Activated CD4-positive, alpha-beta T cell treated with anti-CD3 and anti-CD28 coated beads, Interleukin-2, amount 50 U/mL, for 1 hour (primary cell): ENCODE data around the gene SLC25A21.
"Not testable (repeated sequence)": the region's sequence is repeated elsewhere in the genome, so short reads cannot be mapped to it uniquely, and the experiment has no call there.

Experiments
- DNase-seq: peaks from one replicate; pipeline ENCODE4 v3.0.0-alpha.2; 2020

The SLC25A21 gene

DNA sequence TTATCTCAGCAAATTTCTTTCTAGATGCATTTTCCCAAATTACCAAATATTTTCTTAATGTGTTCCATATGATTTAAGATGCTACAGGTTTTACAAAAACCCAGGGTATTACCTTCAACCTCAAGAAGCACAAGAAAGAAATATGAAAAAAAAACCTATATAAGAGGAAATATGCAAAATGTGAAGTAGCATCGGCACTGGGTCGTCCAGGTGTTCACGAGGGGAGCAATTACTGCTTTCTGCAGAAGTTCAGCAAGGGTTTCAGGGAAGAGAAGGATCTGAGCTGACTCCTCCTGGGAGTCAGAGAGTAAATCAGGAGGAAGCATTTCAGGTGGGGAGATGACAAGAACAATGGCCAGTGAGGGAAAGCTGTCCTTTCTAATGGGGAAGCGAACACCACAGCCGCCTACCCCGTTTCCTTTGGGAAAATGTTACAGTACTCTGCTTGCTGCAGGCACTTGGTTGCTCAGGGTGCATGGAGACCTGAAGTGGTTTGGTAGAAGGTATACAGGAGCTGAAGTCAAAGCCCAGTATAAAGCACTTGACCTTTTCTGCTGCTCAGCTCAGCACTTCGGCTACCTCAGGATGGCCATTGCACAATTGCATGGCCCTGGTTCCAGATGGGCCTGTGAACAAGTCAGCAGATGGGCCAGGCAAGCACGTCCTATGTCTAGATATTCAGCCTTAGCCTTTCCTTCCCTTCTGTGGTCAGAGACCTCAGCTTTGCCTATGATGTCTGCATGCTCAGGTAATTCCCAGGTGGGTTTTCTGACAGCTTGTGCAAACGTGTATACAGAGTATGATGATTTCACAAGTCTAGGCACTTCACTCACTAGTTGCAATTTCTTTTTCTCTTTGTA is 355.1 kb downstream of the SLC25A21 start:
- DNase-seq, result no peak

DNA sequence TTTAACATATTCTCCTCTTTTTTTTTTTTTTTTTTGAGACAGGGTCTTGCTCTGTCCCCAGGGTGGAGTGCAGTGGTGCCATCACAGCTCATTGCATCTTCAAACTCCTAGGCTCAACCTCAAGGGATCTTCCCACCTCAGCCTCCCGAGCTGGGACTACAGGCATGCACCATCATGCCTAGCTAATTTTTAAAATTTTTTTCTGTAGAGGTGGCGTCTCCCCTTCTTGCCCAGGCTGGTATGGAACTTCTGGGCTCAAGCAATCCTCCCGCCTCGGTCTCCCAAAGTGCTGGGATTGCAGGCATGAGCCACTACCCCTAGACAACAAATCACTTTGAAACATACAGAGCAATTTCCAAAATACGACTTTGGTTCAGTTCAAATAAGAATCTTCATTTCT is 355.9 kb downstream of the SLC25A21 start:
- DNase-seq, result no peak

DNA sequence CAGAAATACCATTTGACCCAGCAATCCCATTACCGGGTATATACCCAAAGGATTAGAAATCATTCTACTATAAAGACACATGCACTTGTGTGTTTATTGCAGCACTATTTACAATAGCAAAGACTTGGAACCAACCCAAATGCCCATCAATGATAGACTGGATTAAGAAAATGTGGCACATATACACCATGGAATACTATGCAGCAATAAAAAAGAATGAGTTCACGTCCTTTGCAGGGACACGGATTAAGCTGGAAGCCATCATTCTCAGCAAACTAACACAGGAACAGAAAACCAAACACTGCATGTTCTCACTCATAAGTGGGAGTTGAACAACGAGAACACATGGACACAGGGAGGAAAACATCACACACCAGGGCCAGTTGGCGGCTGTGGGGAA is 357.6 kb downstream of the SLC25A21 start:
- DNase-seq, result not testable (repeated sequence)

DNA sequence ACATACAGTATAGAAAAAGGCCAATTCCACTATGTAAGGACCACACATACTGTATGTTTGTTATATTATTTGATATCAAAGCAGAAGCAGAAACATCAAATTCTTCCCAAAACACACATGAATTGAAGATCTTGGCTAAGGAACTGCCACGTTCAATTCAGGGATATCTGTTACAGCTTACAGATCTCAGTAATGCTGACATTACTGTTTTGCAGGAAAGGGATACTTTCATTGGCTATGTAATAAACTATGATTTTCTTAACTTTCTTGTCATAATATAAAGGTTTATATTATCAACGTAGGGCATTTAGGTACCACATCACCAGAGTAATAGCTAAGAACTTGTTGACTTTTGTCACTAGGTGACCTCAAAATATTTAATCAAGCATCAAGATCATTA is 362.2 kb downstream of the SLC25A21 start:
- DNase-seq, result no peak

DNA sequence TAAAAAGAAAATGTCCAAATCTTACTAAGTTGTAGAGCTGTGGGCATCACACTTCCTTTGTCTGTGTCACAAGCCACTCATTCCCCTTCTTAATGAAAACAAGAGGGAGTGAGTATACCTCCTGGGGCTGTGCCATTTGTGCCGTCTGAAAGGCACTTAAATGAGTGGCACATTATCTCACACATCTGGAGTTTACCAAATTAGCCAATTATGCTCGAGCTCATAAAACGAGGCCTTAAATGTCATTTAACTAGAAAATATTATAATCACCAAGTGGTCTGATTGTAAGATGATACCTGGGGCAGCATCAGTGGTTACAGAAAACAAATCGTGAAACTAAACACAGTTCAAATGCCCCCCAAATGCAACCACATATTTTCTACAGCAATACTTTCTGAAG is 364.7 kb downstream of the SLC25A21 start:
- DNase-seq, result no peak

DNA sequence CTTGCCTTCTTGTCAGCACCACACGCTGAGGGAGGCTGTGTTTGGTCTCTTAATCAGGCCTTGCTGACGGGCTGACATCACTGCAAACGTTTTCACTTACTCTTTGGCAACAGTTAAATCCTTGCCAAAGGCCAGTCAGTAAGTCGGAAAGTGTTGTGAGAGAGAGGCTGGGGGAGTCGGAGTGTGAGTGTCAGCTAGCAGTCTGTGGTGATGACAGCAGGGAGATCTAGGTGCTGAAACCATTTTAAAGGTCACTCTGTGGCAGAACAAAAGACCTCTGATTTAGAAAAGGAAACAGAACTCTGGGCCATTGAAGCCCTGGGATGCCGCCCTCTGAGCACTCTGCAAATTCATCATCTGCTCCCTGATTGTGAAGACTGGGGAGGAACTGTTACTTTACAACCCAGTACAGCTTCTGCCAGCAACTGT is 367.3 kb downstream of the SLC25A21 start:
- DNase-seq, result no peak

DNA sequence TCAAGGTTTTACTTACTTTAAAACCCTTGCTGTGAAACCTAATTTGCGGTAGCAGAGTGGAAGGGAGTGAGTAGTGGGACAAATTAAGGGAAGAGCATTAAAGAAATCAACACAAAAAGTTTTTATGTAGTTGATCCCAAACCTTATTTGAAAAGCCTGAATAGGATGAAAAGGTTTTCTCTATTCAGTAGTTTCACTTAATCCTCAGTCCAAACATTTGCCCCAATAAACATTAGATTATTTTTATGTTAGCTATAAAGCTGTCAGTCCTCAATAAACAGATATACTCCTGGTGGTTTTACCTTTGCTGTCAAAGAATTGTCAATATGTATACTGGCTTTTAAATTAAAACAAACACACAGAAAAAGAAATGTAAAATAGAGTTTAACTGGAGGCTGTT is 374.8 kb downstream of the SLC25A21 start:
- no peak for DNase-seq

DNA sequence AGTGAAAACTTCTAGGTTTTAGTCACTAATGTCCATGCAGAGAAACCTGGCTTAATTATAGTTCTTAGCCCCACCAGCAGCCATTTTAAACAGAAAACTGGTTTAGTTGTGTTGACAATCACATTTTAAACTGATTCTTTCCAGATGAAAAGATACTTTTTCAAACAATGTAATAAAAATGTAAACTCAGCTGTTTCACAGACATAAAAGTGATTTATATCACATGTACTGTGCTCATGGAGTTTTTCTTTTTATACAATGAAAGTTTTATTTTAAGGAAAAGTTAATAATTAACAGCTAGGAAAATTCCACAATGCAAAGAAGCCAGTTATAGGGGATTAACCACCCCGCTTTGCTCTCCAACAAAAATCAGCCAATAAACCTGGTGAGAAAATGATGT is 381.0 kb downstream of the SLC25A21 start:
- DNase-seq, result no peak

DNA sequence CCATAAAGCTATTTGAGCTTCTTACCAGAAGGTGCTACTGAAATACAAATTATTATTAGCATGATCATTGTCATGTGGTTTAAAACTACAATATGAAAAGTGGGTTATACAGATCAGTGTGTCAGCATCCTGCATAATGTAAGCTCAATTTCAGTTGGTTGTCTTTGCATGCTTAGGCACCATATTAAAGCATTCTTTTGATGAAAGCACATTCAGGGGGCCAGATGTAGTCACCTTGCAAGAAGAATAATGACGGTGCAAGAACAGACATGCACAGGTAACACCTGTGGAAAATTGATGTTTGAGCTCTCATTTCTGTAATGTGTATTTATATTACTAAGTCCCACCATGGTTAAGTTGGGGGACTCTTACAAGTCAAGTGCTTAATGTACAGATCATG is 386.9 kb downstream of the SLC25A21 start:
- no peak for DNase-seq

DNA sequence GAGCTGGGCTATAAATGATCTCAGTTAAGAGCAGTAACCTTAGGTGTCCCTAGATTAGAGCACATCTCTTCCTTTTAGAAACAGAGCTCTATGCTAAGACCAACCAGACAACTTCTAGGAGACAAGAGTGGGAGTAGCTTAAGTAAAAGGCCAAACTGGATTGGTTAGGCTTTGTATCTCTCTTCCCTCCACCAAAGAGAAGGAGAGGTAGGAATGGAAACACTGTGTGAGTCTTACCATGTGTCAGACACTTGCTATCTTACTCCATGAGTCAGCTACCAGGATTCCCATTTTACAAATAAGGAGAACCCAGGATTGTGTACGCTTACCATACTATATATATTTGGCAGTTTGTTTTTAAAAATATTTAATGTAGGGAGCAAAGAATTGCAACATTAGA is 387.9 kb downstream of the SLC25A21 start:
- DNase-seq, result no peak

DNA sequence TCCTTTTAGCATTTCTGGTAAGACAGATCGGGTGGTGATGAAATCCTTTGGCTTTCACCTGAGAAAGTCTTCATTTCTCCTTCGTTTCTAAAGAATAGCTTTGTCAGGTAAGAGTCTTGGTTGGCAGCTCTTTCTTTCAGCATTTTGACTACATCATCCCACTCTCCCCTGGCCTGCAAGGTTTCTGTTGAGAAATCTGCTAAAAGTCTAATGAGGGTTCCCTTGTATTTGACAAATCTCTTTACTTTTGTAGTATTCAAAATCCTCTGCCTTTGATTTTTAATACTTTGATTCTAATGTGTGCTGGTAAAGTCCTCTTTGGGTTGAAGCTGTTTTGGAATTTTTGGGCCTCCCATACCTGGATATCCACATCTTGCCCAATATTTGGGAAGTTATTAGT is 390.5 kb downstream of the SLC25A21 start:
- no peak for DNase-seq

DNA sequence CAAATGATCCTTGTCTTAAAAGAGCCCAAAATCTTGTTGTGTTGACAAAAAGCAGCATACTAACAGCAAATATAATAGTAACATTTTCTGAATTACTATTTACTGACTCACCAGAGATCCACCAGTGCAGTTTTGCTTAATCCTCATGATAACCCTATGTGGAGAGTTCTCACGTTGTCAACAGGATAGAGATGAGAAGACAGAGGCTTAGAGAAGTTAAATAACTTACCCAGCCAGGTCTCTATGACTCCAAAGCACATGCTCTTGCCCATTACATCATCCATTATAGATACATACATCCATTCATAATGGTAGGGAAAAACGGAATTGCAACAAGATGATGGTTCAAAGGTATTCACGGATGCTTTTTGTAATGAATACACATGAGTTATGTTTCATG is 398.8 kb downstream of the SLC25A21 start:
- DNase-seq, result no peak

DNA sequence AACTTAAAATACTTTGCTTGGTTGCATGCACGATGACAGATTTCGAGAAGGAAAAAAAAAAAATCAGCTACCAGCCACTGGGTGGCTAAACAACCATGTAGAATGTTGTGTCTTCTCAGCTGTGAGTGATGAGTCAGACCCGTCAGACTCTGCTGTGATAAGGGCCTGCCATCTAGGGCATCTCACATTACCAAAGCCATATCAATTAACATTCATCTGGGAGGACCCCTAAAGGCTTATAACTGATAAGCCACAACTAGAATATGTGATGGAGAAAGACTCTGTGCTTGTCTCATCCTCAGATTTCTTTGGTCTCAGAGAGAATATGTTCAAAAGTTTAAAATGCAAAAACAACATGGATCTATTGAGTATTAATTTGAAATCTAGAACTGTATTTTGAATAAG is 399.3 kb downstream of the SLC25A21 start:
- DNase-seq, result no peak

DNA sequence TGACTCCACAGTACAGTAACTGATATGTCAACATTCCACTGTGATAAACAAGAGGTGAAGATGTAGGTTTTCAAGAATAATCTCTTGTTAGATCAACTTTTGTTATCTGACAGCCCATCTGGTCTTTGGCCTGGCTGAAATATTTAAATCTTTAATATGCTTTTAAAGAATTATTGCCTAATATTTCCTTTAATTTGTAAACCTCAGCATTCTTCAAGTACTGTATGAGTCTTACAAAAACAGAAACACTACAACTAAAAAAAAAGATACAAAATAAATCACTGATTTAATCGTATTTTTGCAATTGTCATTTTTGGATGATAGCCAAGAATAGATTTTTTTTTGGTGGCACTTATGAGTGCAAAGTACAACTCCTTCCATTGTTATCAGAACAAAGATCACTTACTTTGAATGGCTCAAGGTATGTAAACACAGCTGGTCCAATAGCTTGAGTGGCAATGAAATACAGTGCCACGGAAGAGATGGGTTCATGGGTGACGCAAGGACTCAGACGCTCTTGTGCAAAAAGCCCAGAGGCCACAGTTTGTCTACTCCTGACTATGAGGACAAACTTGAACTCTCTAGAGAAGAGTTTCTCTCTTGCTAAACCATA is 401.3 kb downstream of the SLC25A21 start:
- DNase-seq, result no peak

DNA sequence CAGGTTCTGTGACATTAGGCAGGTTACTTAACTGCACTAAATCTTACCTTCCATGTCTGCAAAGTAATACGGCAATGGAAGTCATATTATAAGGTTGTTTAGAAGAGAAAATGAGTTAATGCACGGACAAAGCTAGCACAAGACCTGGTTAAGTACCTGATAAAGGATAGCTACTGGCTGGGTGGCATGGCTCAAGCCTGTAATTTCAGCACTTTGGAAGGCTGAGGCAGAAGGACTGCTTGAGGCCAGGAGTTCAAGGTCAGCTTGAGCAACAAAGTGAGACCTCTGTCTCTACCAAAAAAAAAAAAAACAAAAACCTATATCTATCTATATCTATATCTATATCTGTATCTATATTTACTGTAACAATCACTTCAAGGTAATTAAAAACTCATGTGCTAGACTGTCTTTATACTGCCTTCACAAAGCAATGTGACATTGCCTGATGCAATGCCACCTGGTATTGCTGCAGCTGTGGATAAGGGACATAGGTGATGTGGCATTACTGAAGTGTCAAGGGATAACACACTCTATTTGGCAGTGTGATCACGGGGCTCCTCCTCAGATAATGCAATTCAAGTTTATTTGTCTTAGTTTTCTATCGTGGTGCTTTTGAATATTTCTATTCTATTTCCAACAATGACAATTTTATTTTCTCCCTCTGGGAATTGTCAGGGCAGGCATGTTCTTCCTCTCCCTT is 403.6 kb downstream of the SLC25A21 start:
- DNase-seq, result no peak

DNA sequence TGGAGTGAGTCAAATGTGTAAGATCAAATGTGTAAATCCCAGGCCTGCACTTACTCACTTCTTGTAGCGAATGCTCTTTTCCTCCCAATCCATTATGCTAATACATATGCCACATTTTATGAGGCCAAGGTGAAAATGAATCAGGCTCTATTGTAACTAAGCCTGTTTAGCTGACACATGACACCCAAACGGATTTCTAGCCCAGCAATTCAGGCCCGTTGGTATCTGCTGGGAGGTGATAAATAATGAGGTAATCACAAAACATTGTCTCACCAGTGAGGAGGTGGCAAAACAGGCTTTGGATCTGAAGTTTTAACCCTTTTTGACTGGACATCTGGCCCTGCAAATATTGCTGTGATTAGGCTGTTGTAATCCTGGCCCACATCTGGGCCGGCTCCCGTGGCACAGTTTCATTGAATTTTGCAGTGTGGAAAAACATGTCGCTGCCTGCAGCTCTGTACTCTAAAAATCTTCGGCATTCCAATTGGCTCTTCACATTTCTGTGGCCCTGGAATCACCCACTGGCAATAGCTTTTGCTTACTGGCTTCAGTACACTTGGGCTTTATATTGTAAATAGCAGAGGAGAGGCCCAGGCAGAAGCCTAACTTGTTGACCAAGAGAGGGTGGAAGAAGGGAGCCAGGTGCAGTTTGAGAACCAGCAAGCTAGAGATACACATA is 404.7 kb downstream of the SLC25A21 start:
- no peak for DNase-seq

DNA sequence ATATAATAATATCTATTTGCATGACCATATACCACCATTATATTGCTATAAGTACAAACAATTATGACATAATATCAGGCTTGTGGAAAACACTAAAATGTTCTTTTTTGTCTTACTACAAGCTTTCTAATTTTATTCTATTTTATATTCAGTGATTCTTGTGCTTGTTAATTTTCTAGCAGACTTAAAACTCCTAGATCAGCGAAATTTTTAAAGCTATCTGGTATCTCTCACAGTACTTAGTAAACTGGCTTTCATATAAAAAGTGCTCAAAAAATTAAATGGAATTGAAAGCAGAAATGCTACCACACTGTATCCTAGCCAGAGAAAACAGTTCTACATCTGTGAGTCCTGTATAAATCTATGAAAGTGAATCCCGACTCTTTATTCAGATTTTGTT is 405.4 kb downstream of the SLC25A21 start:
- DNase-seq, result no peak

DNA sequence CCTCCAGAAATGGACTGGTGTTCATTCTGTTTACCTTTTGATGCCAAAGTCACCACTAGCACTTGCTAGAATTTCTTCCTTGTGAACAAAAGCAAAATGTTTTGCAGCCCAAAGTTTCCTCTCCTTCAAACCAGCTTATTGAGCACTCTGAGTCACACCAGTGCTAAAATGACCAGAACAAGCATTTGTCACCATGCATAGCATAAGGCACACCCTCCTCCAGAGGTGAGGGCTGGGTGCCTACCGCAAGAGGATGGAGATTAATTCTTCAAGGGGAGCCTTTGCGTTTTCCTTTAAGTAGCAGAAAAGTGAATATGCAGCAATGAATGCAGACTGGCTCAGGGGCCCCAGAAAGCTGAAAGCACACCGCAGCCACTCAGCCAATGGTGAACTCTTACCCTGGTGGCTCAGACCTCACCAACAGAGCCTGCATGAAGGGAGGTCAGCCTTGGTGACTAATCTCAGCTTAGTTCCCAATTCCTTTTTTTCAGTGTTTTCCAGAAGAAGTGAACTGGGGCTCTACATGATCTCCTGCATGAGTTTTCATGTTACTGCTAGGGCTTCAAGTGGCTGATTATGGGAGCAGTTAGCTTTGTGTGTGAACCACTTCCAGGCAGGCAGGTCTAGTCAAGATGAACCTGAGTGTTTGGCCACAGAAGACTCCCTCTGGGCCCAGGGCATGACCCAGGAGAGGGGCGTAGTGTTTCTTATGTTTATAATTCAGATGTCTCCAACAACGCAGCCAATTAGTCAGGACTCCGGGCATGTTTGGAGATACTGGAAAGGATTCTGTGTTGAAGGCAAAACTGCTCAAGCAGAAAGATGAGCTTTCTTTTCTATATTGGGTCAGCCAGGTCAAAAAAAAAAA is 414.4 kb downstream of the SLC25A21 start:
- no peak for DNase-seq

DNA sequence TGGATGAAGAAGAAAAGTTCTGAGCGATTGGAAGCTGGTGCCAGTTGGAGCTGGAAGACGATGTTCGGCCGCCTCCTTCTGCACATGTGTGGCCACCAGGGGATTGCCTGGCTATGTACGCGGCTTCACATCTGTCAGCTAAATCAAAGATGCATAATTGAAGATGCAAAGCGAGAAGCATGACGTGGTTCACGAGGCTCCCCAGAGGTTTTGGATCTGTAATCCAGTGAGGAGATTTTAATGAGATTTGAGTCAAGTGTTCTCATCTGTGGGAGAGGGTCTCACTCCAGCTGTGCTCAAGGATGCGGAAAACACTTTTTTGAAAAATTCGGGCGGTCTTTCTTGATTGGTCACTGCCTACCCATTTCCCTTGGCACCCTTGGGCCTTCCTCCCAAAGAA is 416.2 kb downstream of the SLC25A21 start:
- DNase-seq, result no peak

DNA sequence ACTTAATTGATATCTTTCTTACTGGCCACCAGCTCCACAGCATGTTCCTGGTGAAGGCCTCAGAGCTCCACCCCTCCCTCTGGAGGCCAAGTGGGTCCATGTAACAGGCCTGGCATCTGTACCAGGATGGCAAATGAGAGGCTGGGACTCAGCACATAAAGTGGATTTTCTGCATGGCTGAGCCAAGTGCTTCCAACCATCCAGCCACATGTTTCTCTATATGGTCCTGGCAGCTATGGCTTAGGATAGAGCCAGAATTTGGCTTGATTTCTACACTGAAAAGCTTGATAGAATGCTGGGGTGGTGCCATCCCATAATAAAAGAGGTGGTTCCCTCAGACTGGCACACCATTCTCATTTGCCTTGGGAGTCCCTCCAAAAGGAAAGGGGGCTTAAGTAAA is 416.6 kb downstream of the SLC25A21 start:
- DNase-seq, result no peak

DNA sequence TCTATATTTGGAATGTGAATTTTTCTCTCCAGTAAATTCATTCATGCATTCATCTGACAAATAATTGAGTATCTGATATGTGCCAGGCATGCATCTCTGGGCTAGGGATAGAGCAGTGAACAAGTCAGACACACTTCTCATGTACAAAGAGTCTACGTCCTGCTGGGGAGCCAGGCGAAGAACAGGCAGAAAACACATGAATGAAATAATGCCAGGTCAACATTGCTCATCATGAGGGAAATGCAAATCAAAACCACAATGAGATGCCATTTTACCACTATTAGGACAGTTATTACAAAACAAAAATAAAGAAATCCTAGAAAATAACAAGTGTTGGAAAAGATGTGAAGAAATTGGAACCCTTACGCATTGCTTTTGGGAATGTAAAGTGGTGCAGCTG is 420.5 kb downstream of the SLC25A21 start:
- no peak for DNase-seq

DNA sequence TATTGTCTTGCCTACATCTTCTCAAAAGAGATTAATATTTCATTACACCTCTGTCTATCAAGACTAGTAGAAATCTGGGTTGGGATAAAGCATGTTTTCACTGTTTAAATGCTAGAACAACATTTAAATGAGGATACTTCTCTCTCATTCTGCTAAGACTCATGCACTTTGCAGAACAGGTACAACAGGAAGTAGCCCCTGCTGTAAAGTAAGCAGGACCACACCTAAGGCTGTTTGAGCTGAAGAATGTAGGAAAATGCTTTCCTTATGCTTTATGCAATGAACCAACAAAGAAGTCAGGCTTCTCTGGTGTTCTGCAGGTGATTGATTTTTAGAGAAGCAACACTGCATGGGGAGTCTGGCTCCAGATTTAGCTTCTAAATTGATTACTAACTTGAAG is 421.3 kb downstream of the SLC25A21 start:
- DNase-seq, result no peak
